Central memory CD8-positive, alpha-beta T cell (primary cell): ENCODE measurements around the gene PRTFDC1.
A peak's percentile ranks its signal among the peaks of the same experiment; 100 is the strongest.

Source experiments
- ATAC-seq: fragments of 150-1000 bp; cut with Tn5 transposase; replicated peaks from 2 replicates; pipeline ENCODE4 v1.10.0; 2022; ENCODE audit warnings: mild to moderate bottlenecking, moderate FRiP score, moderate number of reproducible peaks; ENCODE audit not compliant: poor library complexity, severe bottlenecking; ENCODE audit errors: extremely low read depth
- DNase-seq, 2 donors: peaks; one replicate each; pipeline ENCODE4 v3.0.0; 2021; ENCODE audit warnings: low spot score in 2 of 2
- H3K27ac Mint-ChIP-seq: one replicate; pipeline ENCODE4 v1.8.0; 2022; ENCODE audit warnings: low read depth, mild to moderate bottlenecking, moderate library complexity, mixed read lengths
- H3K27me3 Mint-ChIP-seq: one replicate; pipeline ENCODE4 v1.8.0; 2022; ENCODE audit warnings: mixed read lengths
- H3K36me3 Mint-ChIP-seq: one replicate; pipeline ENCODE4 v1.8.0; 2022; ENCODE audit warnings: mild to moderate bottlenecking, moderate library complexity, mixed read lengths; ENCODE audit not compliant: insufficient read depth
- H3K4me1 Mint-ChIP-seq: one replicate; pipeline ENCODE4 v1.8.0; 2022; ENCODE audit warnings: mixed read lengths
- H3K4me3 Mint-ChIP-seq: one replicate; pipeline ENCODE4 v1.8.0; 2022; ENCODE audit warnings: mild to moderate bottlenecking, moderate library complexity, mixed read lengths
- H3K9me3 Mint-ChIP-seq: one replicate; pipeline ENCODE4 v1.8.0; 2022; ENCODE audit warnings: mixed read lengths

Gene PRTFDC1

DNA sequence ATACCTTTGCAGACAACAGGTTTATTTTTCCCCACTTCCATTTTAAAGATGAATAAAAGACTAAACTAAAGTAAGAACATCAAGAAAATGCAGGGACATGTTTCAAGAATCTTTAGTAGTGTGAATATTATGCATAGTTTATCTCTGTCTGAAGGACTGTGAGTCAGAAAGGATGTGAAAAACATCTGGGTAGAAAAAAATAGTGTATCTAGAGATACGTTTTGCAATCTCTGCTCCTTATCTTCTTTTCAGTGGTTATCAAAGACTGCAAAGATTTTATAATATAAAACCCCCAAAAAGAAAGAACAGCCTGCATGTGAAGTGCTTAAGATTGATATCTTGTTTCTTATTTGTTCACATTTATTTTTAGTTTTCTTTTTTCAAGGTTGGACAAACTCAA is 126.9 kb downstream of the PRTFDC1 start:
- Mint-ChIP-seq H3K9me3 (no peaks in the 10 kb centered on the region), H3K27me3 (no peaks in the 10 kb centered on the region), H3K36me3 (no peaks in the 10 kb centered on the region), H3K4me1 (peaks cover 13% of the 10 kb centered on the region), H3K27ac (peak overlapping the region; percentile 63), H3K4me3 (peak overlapping the region; percentile 63)
- ATAC-seq (peak; percentile 52), DNase-seq (no peak)

DNA sequence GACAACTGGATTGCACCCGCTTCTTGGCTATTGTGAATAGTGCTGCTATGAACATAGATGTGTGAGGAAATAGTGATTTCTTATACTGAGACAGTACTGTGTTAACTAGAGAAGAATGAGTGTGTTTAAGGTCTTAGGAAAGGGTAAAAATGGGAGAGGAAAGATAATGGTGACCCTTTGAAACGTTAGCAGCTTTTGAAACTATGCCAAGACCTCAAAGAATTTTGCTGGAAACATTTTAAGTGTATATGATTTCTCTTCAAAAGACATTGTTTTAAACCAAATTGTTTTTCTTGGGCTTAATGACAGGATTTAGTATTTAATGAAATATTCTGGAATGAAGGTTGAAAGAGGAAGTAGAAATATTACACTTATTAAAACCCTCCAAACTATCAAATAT is 127.9 kb downstream of the PRTFDC1 start:
- H3K27ac Mint-ChIP-seq = no peak overlapping the region
- H3K4me3 Mint-ChIP-seq = no peak overlapping the region
- no peak for ATAC-seq
- H3K36me3 Mint-ChIP-seq = no peaks in the 10 kb centered on the region
- no peak for DNase-seq
- H3K9me3 Mint-ChIP-seq = no peaks in the 10 kb centered on the region
- no peaks in the 10 kb centered on the region for H3K27me3 Mint-ChIP-seq
- peaks cover 13% of the 10 kb centered on the region for H3K4me1 Mint-ChIP-seq

GRCh38 chr10:24824124-24824523 is 128.3 kb downstream of the PRTFDC1 start:
- no peaks in the 10 kb centered on the region for H3K27me3 Mint-ChIP-seq
- no peaks in the 10 kb centered on the region for H3K9me3 Mint-ChIP-seq
- ATAC-seq = no peak
- no peak overlapping the region for H3K27ac Mint-ChIP-seq
- H3K4me3 Mint-ChIP-seq = no peak overlapping the region
- H3K4me1 Mint-ChIP-seq = peaks cover 13% of the 10 kb centered on the region
- no peak for DNase-seq
- no peaks in the 10 kb centered on the region for H3K36me3 Mint-ChIP-seq

- Mint-ChIP-seq H3K9me3 (no peaks in the 10 kb centered on the region), H3K36me3 (no peaks in the 10 kb centered on the region), H3K27ac (no peak overlapping the region), H3K4me1 (peaks cover 13% of the 10 kb centered on the region), H3K27me3 (no peaks in the 10 kb centered on the region), H3K4me3 (no peak overlapping the region)
- DNase-seq (no peak), ATAC-seq (no peak)
These were observed 129.8 kb downstream of the PRTFDC1 start for GRCh38 chr10:24822590-24822989.

GRCh38 chr10:24821986-24822385 is 130.4 kb downstream of the PRTFDC1 start:
- no peak overlapping the region for H3K27ac Mint-ChIP-seq
- no peaks in the 10 kb centered on the region for H3K36me3 Mint-ChIP-seq
- no peak for DNase-seq
- H3K9me3 Mint-ChIP-seq = no peaks in the 10 kb centered on the region
- ATAC-seq = no peak
- H3K4me1 Mint-ChIP-seq = peaks cover 13% of the 10 kb centered on the region
- H3K27me3 Mint-ChIP-seq = no peaks in the 10 kb centered on the region
- H3K4me3 Mint-ChIP-seq = no peak overlapping the region

DNA sequence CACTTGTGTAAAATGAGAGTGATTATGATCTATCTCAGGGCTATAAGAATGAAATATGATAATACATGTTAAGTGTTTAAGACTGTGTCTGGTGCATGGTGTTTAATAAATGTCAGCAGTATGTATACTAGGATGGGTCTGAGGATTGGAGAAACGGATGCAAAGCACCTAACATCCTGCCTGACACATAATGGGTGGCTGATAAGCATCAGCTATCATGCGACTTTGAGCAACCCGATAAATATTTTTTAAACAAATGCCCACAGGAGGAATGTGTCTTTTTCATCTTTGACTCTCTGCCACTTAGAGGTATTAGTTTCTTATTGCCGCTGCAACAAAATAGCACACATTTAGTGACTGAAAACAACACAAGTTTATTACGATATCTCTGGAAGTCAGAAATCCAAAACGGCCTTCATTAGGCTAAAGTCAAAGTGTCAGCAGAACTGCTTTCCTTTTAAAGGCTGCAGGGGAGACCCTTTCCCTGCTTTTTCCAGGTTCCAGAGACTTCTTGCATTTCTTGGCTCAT is 135.5 kb downstream of the PRTFDC1 start:
- no peak overlapping the region for H3K4me3 Mint-ChIP-seq
- no peaks in the 10 kb centered on the region for H3K36me3 Mint-ChIP-seq
- no peaks in the 10 kb centered on the region for H3K27me3 Mint-ChIP-seq
- ATAC-seq (no peak), DNase-seq (no peak)
- H3K27ac Mint-ChIP-seq = no peak overlapping the region
- no peaks in the 10 kb centered on the region for H3K4me1 Mint-ChIP-seq
- no peaks in the 10 kb centered on the region for H3K9me3 Mint-ChIP-seq

GRCh38 chr10:24814568-24815313 is 137.7 kb downstream of the PRTFDC1 start:
- DNase-seq (no peak), ATAC-seq (no peak)
- Mint-ChIP-seq H3K27ac (no peak overlapping the region), H3K9me3 (no peaks in the 10 kb centered on the region), H3K4me3 (no peak overlapping the region), H3K27me3 (no peaks in the 10 kb centered on the region), H3K4me1 (no peaks in the 10 kb centered on the region), H3K36me3 (no peaks in the 10 kb centered on the region)

- DNase-seq (no peak), ATAC-seq (no peak)
- Mint-ChIP-seq H3K27ac (no peak overlapping the region), H3K36me3 (no peaks in the 10 kb centered on the region), H3K4me1 (no peaks in the 10 kb centered on the region), H3K9me3 (no peaks in the 10 kb centered on the region), H3K4me3 (no peak overlapping the region), H3K27me3 (no peaks in the 10 kb centered on the region)
These were observed 138.6 kb downstream of the PRTFDC1 start for GRCh38 chr10:24813856-24814255.

DNA sequence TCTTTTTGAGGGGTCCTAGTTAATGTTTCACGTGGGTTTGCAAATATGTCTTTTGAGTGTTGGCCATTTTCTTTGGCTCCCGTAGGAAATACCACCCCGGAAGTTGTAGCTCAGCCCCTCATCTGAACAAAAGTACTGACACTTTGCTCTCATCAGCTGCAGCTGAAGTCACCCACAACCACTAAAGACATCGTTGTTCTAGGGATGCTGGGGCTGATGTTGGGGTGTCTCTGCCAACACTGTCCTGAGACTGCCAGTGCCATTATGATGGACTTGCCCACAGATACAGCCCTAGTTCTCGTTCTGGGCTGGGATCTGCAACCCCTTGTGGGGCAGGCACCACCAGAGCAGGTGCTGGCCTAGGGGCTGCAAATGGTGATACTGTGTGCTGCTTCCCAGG is 146.1 kb downstream of the PRTFDC1 start:
- H3K27ac Mint-ChIP-seq = no peak overlapping the region
- H3K9me3 Mint-ChIP-seq = no peaks in the 10 kb centered on the region
- H3K27me3 Mint-ChIP-seq = no peaks in the 10 kb centered on the region
- ATAC-seq = no peak
- H3K4me3 Mint-ChIP-seq = no peak overlapping the region
- no peak for DNase-seq
- no peaks in the 10 kb centered on the region for H3K4me1 Mint-ChIP-seq
- peaks cover 2% of the 10 kb centered on the region for H3K36me3 Mint-ChIP-seq

- DNase-seq = no peak
- no peaks in the 10 kb centered on the region for H3K27me3 Mint-ChIP-seq
- H3K9me3 Mint-ChIP-seq = no peaks in the 10 kb centered on the region
- no peak overlapping the region for H3K27ac Mint-ChIP-seq
- H3K36me3 Mint-ChIP-seq = peaks cover 2% of the 10 kb centered on the region
- H3K4me1 Mint-ChIP-seq = no peaks in the 10 kb centered on the region
- H3K4me3 Mint-ChIP-seq = no peak overlapping the region
- no peak for ATAC-seq
These were observed 147.4 kb downstream of the PRTFDC1 start for GRCh38 chr10:24804956-24805355.

- DNase-seq (no peak), ATAC-seq (no peak)
- no peaks in the 10 kb centered on the region for H3K27me3 Mint-ChIP-seq
- H3K4me3 Mint-ChIP-seq = no peak overlapping the region
- no peak overlapping the region for H3K27ac Mint-ChIP-seq
- no peaks in the 10 kb centered on the region for H3K4me1 Mint-ChIP-seq
- H3K36me3 Mint-ChIP-seq = peaks cover 2% of the 10 kb centered on the region
- no peaks in the 10 kb centered on the region for H3K9me3 Mint-ChIP-seq
These were observed 148.0 kb downstream of the PRTFDC1 start for GRCh38 chr10:24804392-24804791.

DNA sequence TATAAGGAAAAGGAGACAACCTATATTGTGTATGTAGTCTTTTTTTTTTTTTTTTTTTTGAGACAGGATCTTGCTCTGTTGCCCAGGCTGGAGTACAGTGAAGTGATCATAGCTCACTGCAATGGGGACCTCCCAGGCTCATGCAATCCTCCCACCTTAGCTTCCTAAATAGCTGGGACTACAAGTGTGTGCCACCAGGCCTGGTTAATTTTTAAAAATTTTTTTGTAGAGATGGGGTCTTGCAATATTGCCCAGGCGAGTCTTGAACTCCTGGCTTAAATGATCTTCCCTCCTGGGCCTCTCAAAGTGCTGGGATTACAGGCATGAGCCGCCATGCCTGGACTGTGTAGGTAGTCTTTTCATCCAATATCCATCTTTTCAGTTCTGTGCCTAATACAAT is 150.0 kb downstream of the PRTFDC1 start:
- DNase-seq (no peak), ATAC-seq (no peak)
- Mint-ChIP-seq H3K36me3 (peaks cover 2% of the 10 kb centered on the region), H3K27ac (no peak overlapping the region), H3K9me3 (no peaks in the 10 kb centered on the region), H3K4me1 (no peaks in the 10 kb centered on the region), H3K27me3 (no peaks in the 10 kb centered on the region), H3K4me3 (no peak overlapping the region)

DNA sequence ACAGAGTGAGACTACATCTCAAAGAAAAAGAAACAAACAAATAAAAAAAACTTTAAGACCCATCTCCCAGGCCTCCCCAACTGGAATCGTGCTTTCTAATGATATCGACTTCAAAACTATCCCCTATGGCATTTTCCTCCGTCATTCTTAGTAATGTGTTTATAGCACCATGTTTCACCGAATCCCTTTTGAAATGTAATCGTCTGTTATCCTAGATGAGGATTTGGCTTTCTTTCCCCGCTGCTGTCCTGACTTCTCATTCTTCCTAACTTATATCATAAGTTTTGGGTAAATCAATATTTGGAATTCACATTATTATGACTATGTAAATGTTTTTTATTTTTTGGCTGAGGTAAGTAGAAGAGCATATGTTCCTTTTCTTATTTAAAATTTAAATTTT is 151.5 kb downstream of the PRTFDC1 start:
- DNase-seq (no peak), ATAC-seq (no peak)
- H3K36me3 Mint-ChIP-seq = no peaks in the 10 kb centered on the region
- H3K4me1 Mint-ChIP-seq = no peaks in the 10 kb centered on the region
- no peak overlapping the region for H3K27ac Mint-ChIP-seq
- no peak overlapping the region for H3K4me3 Mint-ChIP-seq
- H3K27me3 Mint-ChIP-seq = no peaks in the 10 kb centered on the region
- H3K9me3 Mint-ChIP-seq = no peaks in the 10 kb centered on the region
